Uterus (tissue), 2 donors: ENCODE results near the gene GPR17.

Experiments
- POLR2A ChIP-seq, 2 donors: fragments of 450-650 bp; IDR thresholded peaks; one replicate each; pipeline ENCODE4 v1.6.1; 2016; ENCODE audit warnings: antibody characterized with exemption in 2 of 2, mild to moderate bottlenecking in 1 of 2, moderate library complexity in 1 of 2
- TF ChIP-seq, protein P1 (sequence below), 4 experiments: fragments of 200-600 bp in 2 of 4; fragments of 450-650 bp in 2 of 4; sonication (generic) in 2 of 4; IDR thresholded peaks; one replicate each; pipeline ENCODE4 v1.5.1; 2016 to 2019; ENCODE audit warnings: antibody characterized with exemption in 4 of 4, mild to moderate bottlenecking in 2 of 4, moderate library complexity in 1 of 4

- TF ChIP-seq, protein P1, sequence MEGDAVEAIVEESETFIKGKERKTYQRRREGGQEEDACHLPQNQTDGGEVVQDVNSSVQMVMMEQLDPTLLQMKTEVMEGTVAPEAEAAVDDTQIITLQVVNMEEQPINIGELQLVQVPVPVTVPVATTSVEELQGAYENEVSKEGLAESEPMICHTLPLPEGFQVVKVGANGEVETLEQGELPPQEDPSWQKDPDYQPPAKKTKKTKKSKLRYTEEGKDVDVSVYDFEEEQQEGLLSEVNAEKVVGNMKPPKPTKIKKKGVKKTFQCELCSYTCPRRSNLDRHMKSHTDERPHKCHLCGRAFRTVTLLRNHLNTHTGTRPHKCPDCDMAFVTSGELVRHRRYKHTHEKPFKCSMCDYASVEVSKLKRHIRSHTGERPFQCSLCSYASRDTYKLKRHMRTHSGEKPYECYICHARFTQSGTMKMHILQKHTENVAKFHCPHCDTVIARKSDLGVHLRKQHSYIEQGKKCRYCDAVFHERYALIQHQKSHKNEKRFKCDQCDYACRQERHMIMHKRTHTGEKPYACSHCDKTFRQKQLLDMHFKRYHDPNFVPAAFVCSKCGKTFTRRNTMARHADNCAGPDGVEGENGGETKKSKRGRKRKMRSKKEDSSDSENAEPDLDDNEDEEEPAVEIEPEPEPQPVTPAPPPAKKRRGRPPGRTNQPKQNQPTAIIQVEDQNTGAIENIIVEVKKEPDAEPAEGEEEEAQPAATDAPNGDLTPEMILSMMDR (IDR thresholded peaks at IDR 0.05): peak in 1 of 4 experiments; percentile 1
- no peak for TF ChIP-seq POLR2A (IDR thresholded peaks at IDR 0.05)
These were observed 4.3 kb downstream of the GPR17 start for GRCh38 chr2:127650041-127650784.
